Stimulated activated CD8-positive, alpha-beta memory T cell treated with anti-CD3 and anti-CD28 coated beads, Interleukin-15, amount 100 ng/mL, for 24 hours (primary cell): ENCODE measurements around the gene NF2.

Experiments used
- DNase-seq: peaks from one replicate; pipeline ENCODE4 v3.0.0-alpha.2; 2020; ENCODE audit warnings: low read depth

The NF2 gene

DNA sequence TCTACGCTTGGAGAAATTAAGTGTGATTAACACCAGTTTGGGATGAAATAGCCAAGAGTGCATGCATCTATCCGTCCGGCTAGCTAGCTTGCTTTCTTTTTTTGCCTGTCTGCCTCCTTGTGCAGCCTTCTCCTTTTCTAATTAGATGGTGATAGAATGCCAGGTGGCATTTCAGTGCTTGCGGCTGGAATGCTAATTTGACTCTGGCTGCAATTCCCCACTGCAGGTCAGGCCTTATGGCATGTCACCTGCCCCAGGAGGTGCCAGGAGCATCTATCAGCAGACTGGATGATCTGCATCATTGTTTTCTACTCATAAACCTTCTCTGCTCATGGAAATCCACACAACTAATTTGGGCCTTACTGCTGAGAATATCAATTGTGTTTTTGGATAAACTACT is 65.2 kb downstream of the NF2 start:
- DNase-seq = no peak

DNA sequence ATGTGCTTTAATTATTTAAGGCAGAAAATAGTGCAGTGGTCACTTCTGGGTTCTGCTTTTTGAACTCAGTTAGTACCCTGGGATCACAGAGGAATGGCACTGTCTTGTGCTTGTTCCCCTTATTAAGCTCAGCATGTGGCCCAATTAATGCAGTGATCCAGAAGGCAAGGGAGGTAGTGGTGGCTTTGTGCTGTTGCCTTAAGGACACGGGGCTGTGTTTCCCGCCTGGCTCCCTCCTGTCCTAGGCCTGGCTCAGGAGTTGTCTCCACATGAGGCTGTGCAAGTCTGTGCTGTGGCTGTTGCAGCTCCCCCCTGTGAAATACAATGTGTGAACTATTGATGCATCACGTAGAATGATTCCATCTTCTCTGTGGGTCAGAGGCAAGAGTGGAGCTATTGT is 67.2 kb downstream of the NF2 start:
- no peak for DNase-seq

DNA sequence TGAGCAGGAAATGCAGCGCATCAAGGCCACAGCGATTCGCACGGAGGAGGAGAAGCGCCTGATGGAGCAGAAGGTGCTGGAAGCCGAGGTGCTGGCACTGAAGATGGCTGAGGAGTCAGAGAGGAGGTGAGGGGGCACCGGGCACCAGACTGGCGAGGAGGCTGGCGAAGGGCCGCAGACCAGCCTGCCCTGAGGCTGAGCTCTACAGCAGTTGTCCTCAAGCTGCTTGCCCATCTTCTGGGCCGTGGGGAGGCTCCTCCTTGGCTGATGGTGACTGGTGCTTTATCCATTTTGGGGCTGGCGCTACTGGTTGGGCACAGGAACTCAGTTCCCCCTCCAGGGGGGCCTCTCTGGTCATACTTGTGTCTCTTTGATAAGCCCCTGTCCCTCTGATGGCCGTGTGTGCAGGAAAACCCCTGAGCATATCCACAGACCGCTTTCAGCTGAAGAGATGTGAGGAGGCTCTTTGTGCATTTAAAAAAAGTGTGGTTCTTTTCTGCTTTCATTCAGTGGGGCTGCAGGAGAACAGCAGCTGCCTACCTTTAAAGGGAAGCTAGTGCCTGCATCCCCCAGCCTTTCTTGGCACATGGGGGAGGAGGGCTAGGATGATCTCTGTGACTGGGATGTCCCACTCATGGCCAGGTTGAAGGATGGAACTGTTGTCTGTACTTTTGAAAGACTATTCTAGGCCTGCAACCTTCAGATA is 70.1 kb downstream of the NF2 start:
- DNase-seq = no peak

DNA sequence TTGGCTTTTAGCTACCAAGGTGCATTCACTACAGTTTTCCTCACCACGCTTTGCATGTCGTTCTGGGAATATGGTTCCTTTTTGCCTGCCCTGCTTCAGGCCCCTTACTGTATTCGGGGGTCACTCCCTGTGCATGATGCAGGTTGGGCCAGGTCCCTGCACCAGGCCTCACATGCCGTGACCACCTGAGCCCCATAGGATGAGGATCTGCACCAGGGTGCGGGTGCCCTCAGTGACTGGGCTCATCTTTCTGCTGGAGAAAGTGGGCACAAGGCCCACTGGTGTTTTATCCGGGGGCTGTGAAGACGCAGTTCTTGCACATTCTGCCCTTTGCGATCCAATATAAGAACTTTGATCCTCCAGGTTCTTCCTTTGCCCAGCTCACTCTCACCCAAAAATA is 70.7 kb downstream of the NF2 start:
- DNase-seq = no peak

DNA sequence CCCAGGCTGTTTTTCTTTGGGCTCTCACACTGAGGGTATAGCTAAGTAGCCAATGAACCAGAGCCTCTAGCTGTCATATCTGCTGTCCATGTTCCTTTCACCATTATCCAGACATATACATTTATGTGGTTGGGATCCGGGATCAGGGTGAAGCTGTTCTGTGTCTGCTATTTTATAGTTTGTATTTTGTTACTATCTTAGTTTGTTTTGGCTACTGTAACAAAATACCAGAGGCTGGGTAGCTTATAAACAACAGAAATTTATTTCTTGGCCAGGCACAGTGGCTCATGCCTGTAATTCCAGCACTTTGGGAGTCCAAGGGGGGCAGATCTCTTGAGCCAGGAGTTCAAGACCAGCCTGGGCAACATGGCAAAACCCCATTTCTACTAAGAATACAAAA is 75.9 kb downstream of the NF2 start:
- no peak for DNase-seq

DNA sequence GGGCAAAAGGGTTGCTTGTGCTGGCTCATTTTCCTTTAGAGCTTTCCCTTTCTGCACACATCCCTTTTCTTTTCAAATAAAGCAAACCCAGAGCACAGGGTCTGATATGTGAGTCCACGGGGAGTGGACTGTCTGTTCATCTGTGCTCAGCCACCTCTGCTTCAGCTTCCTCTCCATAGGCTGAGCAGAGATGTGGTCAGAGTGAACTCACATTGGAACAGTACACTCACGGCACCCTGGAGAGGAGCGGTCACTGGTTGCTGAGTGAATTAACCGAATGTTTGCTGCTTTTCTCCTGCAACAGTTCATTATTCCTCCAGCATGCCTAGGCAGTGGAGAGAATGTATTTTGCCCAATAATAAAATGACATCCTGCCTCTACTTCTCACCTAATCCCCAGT is 80.1 kb downstream of the NF2 start:
- DNase-seq = no peak

DNA sequence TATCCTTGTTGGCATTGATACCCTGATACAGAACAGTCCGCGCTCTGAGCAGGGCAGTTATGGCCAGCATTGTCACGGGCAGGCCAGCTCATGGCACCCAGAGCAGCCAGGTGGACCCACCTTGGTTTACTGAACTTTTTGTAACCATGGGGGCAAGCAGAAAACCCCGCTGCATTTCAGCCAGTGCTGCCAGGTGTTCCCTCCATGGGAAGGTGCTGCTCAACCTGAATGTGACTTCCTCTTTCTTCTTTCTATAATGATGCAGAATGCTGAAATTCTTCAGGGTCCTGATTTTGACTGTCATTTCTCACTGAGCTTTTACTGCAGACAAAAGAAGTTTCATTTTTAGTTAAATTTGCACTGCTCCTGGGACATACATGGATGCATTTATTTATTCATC is 80.8 kb downstream of the NF2 start:
- DNase-seq = no peak

DNA sequence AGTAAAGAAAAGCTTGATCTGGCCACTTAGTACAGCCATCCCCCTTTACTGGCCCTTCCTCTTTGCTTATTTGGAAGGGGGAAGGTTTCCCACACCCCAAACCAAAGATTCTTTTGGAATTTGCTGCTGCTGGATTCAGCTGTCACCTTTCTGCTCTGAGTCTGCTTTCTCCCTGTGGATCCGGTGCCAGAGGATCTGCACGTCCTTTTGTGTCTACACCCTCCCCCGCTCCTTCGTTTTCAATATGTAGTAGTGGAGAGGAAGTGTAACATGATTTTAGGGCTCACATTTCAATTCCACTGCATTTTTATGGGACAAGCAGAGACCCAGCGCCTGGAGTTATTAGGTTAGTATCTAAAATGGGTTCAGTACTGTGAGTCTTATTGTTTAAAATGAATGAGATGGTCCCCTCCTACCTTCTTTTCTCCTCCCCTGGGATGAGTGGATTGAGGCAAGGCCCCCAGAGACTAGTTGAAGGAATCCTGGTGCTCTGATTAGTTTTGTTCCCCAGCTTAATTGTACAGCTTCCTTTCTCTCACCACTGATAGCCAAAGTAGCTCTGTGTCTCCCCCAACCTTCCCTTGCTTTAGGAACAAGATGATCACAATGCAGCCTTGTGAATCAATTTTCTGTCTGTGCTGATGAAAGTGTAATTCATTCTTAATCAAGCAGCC is 85.9 kb downstream of the NF2 start:
- no peak for DNase-seq

DNA sequence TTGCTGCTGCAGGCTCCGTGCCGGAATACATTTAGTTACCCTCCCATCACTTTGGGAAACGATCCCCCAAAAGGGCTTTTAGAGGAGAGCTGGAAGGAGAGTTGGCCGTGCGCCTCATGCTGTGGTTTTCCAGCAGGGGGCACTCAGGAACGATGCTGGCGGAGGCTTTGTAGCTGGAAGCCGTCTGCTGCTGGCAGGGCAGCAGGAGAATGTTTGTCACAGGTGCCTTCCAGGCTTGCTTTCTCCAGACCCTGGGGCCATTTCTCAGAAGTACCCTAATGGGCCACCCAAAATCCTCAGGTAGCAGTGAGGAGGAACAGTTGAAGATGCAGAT is 86.4 kb downstream of the NF2 start:
- DNase-seq = no peak

DNA sequence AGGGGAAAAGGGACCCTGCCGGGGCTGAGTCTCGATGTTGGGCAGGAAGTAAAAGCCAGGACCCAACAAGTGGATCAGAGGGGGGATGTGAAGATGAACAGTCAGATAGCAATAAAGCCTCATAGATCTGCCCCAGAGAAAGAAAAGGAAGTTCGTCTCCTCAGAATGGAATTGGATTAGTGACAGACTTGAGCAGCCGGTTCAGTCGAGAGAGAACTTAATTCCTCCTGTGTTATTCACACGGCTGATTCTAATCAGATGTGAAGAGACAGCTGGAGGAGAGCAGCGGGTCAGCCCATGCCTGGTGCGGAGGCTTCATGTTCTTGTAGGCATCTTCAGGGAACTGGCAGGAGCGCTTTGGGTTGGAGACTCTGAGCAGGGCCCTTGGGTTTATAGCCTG is 87.0 kb downstream of the NF2 start:
- no peak for DNase-seq

DNA sequence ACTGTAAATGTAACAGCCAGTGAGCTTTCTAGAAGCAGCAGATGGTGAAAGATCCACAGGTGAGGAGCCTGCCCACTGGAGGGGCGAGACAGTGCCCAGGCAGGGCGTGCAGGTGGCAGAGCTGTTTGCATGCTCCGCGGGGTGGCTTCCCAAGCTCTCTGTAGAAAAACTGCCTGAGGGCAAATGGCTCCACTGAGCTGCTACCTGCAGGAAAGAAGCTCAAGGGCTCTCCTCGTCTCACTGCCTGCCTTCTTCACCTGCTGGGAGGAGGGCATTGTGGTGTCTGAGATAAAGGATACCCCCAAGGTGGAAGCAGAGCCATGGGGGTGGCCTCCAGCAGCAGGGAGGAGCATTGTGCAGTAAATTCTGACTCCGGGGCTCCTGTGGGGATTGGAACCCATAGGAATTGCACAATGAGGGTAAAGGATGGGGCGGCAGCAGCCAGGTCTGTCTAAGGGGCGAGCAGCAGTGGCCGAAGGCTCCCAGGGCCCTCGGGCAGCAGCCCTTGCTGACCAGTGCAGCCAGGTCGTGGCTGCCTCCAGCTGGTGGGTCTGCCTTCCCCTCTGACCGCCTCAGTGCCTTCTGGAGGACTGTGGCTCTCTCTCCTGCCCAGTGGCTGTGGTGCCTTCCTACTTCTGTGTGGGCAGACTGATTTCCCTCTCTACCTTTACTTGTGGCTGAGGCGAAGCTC is 88.3 kb downstream of the NF2 start:
- DNase-seq = no peak

DNA sequence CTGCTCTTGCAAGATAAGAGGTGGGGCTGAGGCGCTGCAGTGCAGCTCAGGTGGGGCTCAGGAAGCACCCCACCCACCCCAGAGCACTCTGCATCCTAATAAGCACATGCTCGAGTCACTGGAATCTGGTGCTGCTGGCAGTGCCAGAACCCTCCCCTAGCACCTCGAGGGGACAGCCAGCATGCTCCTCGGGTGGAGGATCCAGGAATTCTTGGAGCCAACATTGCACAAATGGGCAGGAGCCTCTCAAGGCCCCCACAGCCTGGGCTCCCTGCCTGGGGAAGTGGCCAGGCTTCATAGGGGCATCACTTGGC is 88.9 kb downstream of the NF2 start:
- no peak for DNase-seq

DNA sequence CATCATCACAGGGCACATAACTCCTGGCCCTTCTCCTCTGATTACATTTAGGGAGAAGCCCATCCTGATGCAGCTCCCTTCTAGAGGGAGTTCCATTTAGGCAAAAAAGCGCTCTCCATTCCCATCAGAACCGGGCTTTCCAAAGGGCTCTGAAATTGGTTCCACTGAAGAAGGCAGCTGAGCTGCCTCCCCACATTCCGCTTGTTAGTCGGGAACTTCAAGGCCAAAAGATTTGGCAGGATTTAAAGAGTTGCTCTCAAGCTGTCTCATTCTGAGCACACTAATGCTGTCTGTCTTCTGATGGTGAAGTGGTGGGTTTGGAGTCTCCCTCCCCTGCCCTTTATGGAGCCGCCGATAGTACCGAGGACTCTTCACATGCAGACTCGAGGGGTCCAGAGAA is 89.7 kb downstream of the NF2 start:
- DNase-seq = no peak

DNA sequence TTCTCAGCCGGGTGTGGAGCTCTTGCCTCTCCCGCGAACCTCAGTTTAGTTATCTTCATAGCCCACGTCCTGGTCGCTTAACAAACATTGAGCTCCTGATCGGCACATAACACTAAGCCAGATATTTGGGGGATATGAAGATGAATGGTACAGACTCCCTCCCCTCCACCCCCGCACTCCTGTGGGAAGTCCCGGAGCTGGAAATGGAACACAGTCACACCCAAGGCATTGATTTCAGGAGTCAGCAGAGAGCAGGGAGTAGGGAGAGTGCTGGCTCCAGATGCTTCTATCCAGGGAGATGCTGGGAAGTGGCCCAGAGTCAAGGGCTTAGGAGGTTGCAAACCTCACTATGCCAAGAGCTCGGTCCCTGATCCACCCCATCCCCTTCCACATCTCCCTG is 90.2 kb downstream of the NF2 start:
- no peak for DNase-seq

DNA sequence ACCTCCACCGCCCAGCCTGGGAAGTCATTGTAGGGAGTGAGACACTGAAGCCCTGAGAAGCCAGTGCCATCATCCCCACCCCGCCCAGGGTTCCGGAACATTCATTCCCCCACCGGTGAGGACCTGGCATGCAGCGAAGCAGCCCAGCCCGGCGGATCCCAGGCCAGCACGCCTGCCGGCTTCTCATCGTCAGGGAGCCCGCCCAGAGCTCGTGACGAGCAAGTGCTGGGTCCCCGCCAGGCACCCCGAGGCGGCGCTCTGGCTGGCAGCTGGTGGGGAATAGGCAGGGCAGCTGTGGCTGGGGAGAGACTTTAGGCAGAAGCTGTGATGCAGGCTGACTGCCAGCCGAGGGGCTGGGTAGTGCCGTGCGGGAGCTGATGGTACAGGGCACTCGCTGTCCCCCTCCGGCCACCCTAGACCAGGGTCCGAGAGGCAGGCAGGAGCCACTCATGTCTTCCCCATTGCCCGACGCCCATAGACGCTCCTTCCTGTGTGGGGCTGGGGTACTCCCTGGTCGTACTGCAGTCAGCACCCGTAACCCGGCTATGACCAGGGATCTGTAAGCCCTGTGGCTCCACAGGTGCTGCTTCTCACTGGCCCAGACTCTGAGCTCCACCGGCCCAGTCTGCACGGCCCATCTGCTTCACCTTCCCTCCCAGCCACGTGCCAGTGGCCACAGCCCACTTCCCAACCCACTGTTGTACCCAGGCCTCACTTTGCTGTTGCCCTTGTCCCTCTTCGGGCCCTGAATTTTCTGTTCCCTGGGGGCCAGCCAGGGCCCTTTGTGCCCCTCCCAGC is 91.9 kb downstream of the NF2 start:
- no peak for DNase-seq

DNA sequence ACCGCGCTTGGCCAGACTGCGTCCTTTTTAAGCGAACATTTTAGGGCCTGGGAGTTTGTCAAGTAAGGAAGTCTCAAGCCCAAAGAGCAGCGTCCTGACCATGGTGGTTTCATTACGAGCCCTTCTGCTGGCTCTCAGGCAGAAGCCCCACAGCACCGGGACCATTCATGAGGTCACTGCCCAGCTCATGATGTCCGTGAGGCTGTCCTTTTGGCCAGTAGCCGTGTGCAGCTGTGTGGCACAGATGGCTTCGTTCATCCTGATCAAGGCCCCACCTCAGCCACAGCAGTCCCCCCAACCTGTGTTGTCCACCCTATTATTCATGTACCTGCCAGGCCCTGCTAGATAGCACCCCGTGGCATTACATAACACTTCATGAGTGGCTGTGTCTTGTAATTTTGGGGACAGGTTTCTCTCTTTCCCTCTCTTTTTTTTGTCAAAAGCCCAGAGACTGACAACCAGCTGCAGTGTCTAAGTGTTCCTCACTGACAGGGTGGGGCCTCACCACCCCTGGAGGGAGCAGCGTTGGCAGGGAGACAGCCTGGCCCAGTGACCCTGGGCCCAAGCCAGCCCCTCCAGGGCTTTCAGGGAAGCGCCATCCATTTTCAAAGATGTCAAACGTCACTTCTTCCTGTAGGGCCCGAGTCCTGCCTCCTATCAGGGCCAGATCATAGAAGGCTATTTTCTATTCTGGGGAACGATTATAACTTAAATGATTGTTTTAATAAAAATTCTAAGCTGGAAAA is 94.6 kb downstream of the NF2 start:
- DNase-seq = no peak

DNA sequence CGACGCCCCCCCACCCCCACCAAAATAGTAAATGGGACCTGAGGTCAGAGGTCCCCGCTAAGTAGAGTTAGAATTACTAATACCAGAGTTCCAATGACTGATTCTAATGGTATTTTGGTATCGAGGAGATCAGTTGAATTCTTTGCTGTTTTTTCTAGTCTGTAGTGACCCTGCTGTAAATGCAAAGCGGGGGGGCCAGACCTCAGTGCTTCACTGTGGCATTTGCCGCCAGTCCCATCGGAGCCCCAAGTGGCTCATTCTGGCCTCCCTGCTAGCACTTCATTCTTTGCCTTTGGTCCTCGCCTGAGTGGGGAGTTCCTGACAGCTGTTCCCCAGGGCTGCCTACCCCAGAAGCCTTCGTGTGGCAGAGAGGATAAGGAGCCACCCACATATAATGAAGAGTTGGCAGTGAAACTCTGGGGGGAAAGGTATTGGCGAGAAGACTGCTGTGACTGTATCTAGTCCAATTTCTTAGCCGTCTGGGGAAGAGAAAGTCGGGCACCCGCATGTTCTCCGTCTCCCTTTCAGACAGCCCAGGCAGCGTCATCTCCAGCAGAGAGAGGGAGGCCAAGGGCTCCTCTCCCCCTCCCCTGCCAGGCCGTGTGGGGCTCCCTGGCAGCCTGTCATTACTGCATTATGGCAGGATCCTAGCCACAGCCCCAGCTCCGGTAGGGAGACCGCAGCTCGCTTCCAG is 96.9 kb downstream of the NF2 start:
- no peak for DNase-seq

DNA sequence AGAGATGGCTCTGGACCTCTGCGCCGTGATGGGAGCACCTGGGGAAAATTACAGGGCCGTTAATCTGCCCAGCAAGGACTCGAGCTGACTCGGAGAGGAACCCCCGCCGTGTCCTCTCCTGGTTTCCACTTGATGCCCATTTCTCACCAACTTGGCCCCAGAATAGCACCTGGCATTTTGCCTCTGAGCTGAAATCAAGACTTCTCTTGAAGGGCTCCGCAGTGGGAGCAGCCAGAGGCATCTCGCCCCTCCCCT is 97.4 kb downstream of the NF2 start:
- no peak for DNase-seq

DNA sequence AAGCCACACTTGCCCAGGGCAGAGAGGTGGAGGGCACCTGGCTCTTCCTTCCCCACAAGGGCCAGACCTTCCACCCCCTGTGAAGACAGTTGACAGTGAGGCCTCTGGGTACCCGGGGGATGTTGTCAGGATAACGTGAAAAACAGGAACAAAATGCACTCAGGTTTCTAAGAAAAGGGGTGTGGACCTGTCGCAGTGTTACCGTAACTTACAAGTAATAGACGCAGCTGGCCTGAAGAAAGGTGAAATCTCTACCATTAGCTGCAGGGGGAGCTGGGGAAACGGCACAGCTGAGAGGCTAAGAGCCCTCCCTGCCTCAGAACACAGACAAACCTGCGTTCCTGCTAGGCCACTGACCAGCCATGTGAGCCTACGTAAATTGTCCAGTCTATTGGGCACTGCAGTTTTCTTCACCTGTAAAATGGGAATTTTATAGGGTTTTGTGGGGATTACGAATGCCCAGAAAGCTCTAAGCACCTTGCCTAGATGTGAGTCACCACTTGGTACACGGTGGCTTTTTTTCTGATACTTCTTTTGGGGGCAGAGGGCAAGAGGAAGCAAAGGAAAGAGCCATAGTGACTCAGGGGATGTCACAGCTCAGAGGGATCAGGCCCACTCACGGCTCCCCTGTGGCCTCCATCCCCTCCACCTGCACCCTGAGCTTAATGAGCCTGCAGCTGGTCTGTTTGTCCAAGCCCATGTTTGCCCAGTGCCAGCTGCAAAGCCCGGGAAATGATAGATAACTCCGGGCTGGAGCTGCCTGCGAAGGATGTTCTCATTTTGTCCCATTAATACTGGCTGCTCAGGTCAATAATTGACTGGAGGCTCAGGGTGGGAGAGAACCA is 97.9 kb downstream of the NF2 start:
- DNase-seq = no peak

DNA sequence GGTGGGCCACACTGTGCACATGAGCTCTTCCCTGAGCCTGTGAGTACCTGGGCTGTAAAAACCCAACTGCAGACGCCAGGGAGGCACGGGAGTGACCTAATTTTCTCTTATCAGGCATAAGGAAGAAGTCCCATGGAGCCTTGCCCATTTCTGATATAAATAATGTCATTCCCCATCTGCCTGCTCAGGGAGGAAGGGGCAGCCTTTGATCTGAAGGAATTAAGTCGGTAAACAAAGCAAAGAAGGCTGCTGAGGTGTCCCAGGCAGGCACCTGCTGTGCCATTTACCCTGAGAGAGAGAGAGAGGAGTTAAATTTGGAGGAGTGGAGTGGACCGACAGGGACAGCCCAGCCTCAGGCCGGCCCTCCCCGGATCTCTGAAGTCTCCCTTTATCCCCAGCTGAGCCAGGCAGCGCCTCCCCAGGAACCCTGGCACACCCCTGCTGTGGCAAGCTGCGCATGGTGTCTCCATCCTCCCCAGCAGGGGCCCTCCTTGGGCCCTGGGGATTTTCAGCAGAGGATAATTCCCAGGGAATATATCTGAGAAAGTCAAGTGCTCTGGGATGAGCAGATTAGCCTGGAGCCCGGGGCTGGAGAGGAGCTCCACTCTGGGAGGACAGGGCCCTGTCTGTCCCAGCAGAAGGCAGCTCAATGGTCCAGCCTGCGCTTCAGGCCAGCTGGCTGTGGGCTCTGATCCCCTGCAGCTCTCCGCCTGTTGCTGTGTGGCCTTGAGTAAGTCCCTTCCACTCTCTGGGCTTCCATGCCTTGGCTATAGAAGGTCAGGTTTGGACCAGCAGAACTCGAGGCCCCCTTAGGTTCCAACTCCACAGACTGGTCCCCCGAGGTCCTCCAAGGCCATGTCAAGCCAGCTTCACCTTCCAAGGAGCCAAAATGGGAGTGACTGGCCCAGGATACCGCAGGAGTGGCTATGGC is 98.8 kb downstream of the NF2 start:
- no peak for DNase-seq
